NCI-H1417 (cell line): ENCODE measurements around the gene NBEA.
A peak's percentile ranks its signal among the peaks of the same experiment; 100 is the strongest.
"Not testable (repeated sequence)": the region's sequence is repeated elsewhere in the genome, so short reads cannot be mapped to it uniquely, and the experiment has no call there.

Experiments used
- DNase-seq, 3 experiments: peaks; one replicate each; lab custom pipeline; 2025; lab: John Stamatoyannopoulos, UW

The NBEA gene

DNA sequence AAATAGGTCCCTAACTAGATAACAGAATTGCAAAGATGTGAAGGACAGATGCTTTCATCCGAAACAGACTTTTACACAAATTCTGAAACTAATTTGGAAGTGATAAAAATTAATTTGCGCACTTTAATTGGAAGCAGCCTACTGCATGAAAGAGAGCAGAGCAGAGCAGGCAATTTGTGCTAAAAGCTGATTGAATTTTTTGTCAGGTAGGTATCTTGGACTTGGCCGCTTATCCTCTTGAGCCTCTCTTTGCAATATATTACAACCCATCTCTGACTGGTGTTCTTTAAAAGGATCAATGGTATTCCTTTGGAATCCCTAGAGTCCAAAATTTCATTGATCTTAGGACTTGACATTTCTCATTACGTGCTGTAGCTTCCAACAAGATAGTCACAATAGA is 717.7 kb downstream of the NBEA start:
- no peak for DNase-seq

DNA sequence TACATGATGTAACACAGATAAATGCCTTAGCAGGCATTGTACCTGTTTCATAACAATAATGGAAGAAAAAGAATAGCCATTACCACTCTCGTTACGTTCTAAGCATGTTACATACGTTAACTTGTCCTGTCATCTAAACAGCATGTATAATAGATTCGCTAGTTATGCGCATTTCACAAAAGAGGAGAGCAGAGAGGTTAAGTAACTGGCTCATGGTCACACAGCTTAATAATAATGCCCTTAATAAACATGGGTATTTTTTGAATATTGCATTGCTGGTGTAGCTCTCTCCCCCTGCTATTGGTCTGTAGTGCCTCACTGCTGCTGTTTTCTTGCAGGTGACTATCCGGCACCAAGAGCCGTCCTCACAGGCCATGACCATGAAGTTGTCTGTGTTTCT is 722.7 kb downstream of the NBEA start:
- DNase-seq: no peak

DNA sequence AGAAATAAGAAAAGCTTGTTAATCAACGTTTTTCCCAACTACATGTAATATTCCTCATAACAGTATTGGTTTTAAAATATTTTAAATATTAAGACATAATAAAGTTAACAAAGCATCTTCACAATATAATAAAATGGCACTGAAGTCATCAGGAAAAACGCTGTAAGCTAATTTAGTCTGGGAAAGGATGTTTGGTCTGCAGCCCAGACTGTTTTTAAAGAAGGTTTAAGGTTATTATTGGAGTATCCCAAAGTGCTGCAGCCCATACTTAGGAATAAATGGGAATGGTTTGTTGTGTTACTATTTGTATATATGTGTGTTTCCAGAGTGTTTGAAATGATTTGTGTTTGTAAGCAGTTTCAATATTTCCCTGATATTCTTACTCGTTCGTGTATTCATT is 727.3 kb downstream of the NBEA start:
- DNase-seq: no peak

DNA sequence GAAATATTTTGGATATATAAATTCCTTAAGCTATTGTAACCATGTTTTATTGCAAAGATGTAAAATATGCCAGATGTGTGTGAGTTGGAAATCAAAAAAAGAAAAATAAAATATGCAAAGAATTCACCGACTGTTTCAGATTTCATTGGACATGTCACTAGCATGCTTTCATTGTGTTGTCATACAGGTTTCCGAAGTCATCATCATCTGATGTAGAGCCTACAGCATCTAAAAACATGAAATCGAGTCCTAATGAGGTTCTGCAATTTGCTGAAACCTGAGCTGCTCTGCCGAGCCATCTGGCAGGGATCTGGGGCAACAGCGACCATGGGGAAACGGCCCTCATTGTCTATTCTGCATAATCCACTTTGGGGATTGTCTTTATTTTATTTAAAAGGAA is 730.5 kb downstream of the NBEA start:
- no peak for DNase-seq

DNA sequence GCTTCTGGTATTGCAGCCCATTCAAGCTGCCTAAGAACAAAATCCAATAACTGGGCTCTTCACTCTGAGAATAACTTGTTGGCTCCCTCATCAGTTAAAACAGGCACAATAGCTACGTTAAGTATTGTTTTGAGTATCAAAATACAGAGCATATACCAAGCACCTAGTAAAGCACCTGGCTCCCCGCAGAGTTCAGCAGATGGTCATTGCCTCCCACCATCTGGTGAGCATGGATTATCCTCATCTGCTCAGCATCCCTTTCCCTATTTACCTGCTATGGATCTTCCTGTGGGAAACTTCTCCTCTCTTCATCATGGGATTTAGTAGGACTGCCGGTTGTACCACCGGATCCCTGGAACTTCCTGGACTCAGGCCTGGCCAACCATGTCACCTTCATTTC is 733.6 kb downstream of the NBEA start:
- peak in 1 of 3 experiments; percentile 8 for DNase-seq

DNA sequence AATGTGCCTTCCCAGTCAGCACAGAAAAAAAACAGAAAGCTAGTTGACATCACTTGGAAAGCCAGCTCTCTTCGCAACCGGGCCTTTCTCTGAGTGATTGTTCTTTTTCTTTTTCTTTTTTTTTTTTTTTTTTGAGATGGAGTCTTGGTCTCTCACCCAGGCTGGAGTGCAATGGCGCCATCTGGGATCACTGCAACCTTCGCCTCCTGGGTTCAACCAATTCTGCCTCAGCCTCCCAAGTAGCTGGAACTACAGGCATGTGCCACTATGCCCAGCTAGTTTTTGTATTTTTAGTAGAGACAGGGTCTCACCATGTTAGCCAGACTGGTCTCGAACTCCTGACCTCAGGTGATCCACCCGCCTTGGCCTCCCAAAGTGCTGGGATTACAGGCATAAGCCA is 735.8 kb downstream of the NBEA start:
- not testable (repeated sequence) for DNase-seq

DNA sequence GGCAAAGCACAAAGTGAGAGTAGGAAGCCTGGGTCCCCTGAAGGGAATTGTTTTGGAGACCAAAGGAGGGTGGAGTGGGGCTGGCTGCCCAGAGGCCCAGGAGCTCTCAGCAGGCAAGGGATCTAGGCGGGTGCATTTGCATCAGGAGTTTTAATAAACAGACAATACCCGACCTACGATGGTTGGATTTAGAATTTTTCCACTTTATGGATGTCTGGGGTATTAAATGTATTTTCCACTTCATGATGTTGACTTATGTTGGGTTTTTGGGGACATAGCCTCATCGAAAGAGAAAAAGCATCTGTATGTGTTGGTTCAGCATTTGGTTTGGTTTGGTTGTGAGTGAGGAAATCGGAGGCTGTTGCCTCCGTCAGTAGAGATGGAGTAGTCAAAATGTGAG is 739.6 kb downstream of the NBEA start:
- DNase-seq: no peak

DNA sequence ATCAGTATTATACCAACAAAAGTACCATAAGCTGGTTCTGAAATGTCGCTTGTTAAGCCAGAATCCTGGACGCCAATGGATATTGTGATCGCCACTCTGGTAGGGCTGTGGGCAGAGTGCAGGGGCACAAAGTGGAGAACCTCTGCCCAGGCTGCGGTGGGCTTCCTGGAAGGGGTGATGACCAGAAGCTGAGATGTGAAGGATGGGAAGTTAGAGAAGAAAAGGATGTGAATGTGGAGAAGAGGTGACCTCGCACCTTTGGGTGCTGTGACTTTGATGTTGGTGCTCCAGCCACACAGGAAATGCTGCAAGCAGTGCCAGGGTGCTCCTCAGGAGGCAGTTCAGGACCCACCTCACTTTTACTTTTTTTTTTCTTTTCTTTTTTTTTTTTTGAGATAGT is 742.4 kb downstream of the NBEA start:
- no peak for DNase-seq

DNA sequence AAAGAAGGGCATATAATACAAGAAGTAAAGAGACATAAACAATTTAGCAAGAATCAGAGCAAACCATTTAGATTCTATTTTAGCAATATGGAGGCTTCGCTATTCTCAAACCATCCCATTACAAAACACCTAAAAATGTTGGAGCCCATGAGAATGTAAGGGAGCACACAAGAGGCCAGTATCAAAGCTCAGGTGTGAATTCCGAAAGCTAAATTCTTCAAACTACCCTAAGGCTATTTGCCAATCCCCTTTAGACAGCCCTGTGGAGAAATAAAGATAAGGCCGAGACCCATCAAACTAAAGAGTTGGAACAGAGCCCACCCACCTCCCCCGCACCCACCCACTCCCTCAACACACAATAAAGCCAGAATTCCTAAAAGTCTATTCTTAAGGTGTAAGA is 745.3 kb downstream of the NBEA start:
- DNase-seq: no peak

DNA sequence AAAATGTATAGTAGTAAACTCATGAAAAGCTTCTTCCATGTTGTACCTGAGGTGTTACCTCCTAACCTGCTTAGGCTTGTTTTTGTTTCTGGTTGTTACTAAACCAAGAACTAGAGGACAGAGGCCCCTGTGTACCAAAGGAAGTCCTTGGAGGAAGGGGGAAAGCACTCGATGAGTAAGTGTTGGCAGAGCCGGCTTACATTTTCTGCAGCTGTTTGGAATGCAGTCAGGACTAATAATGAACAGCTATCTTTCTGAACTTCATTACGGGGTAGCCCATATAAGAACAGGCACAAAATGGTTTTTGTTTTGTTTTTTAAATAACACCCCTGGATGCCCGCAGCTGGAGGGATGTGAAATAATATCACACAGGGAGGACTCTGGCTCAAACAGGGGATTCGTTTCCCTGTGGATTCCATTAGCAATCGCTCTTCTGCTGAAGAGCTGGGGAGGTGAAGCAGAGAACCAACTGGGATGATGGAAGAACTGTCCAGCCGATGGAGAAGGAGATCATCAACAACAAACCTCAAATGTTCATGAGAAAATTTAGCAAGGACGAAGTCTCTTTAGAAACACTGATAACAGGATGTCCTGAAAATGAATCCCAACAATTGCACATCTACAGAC is 748.6 kb downstream of the NBEA start:
- no peak for DNase-seq

DNA sequence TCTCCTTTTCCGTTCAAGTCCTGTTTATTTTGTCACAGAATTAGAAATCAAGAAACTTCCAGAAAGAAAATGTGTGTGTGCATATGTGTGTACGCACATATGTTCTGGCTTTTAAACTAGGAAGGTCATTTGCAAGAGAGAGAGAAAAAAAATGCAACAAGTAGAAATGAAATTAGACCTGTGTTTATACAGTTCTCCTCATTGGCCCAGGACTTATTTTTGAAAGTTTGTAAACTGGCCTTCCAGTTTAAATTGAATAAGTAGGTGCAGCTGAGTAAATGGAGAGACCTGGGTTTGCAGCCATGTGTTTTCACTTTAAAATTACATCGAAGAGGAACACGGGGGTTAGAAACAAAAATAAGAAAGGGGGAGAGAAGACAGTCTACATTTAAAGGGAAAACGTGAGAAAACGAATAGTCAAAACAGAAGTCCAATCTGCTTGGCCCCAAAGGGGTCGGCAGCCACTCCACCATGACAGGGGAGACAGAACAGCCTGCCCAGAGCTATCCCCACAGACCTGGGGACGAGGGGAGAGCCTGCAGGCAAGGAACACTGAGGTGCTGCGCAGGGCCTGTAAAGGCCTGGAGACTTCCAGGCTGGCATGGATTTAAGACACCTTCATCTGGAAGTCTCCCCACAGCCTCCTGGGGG is 751.2 kb downstream of the NBEA start:
- no peak for DNase-seq

DNA sequence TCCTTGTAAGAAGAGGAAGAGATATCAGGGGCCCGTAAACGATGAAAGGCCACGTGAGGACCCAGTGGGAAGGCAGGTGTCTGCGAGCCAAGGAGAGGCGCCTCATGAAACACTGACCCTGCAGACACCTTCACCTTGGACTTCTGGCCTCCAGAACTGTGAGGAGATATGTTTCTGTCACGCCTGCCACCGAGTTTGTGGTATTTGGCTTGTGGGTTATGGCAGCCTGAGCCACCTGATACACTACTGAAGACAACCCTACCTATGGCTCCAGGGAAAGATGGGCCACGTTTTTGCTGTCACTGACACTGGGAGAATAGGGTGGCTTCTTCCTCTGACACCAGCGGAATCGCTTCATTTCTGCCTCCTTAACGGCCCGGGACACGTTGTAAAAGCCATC is 752.0 kb downstream of the NBEA start:
- no peak for DNase-seq

DNA sequence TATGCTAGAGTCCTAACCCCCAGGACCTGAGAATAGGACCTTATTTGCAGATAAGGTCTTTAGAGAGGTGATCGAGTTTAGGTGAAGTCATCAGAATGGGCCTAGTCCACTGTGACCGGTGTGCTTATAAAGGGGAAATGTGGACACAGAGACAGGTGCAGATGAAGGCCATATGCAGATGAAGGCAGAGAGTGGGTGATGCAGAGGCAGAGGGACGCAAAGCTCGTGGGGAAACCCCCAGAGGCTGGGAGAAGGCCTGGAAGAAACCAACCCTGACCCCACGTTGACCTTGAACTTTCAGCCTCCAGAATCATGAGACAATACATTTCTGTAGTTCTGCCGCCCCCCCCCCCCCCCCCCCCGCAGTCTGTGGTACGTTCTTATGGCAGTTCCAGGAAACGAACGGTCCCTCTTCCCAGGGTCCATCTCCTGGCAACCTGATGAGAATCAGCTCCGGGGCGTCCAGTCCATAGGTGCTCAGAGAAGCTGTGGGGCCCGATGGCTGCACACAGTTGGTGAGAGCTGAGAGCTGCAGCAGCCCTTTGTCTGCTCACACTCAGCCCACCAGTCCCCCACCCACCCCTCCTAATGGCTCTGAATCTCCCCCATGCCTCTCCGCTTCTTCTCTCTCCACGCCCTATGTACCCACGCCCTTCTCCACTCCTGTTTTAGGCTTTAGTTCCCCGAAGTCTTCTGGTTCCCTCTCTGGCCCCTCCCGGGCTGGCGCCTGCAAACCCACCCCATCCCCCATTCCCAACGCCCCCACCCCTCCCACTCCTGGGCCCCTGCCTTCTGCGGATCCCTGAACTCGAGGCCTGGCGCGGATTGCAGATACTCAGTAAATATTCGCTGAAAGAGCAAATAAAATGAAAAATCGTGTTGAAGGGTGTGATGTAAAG is 752.7 kb downstream of the NBEA start:
- DNase-seq: no peak

DNA sequence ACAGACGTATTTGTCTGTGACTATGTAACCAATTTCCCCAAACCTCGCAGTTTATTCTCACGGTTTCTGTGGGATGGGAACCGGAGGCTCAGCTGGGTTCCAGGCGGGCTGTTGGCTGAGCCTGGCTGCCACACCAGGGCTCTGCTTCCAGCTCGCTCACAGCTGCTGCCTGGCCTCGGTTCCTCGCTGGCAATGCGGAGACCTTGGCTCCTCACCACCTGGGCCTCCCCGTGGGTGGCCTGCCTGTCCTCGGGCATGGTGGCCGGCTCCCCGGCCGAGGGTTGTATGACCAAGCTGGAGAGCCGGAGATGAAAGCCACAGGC is 753.3 kb downstream of the NBEA start:
- no peak for DNase-seq

DNA sequence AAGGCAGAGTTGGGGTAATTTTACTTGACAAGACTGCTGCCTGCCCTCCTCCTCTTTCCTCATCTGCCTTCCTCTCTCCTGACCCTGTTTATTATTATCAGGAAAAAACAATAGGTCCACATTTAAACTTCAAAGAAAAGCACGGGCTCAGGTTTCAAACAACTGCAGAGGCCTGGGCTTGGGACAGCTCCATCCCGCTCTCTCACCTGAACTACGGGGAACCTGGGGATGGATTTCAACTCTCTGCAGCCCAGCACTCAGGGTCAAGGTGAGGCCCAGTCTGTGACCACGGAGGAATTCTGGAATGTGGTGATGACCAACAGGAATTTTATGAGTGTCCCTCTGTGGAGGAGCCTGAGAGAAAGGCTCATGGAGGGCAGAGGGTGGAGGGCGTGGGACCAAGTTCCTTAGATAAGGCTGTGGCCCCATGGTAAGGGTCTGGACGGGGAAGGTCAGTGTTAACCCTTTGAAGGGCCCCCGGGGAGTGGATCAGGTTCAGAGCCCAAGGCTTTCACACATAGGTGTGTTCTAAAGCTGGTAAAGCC is 755.2 kb downstream of the NBEA start:
- DNase-seq: no peak

DNA sequence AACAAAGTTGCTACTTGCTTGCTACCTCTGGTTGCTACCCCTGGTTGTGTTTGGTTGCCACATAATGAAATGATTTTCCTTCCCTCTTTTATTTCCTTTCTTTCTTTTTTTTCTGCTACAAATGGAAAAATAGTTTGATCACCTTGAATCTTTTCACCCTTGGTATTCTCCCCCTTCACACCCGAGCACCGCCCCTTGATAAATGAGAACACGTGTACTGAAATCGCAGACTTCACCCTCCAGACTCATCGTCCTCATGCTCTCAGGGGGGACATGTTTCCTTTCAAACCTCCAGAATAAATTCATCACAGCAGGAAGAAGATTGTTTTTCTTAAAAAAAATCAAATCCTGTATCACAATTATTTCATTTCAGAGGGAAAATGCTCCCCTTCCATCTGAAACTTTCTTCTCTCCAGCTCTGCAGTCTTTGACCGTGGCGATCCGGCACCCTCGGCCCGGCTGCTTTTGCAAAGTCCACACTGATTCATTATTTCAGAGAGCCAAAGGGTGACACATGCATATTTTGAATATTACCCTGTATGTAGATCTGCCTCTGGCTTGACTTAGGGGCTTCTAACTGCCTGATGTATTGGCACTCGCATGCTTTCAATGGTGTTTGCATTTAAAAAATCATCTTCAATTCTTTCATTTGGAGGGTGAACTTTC is 757.0 kb downstream of the NBEA start:
- no peak for DNase-seq

DNA sequence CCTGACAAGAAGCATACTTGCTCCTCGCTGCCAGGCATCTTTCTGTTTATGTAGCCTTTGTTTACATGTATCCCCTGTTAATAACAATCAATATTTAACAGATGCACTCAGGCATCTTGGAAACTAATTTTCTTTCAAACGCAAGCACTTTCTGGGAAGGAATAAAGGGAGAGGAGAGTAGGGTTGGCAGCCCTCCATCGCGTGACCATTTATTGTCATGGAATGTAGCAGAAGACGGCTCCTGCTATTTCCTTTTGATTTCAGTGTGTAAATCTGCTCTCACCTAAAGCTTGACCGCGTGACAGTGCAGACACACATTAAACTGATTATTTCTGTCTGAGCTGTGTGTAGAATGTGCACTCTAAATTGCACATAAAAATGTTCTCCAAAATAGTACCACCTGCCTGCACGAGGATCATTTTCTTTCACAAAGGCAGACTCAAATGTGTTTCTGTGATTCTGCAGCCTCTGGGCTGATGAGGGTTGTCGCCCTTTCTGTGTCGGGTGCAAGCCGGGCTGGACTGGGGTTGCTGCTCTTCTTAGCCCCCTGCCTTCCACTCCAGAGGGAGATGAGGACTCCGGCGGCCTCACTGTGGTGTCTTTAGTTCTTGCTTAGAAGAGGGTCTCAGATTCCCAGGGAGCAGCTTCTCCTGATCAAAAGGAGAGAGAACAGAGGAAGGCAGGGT is 757.9 kb downstream of the NBEA start:
- no peak for DNase-seq

DNA sequence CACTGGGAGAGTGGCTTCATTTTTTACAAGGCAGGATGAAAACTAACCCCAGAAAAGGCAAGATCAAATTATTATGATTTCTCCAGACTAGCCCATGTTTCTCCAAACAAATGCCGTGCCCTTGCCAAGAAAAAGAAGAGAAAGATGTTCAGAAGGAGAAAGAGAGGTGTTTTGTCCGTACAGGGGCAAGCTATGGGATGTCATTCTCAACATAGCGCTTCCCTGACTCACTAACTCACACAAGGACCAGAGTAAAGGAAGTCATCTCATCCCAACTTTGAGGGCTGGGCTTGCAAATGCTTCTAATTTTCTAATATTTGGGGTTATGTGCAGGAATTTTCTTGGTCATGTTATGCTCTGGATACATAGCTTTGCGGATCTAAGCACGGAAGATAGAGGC is 758.6 kb downstream of the NBEA start:
- no peak for DNase-seq

DNA sequence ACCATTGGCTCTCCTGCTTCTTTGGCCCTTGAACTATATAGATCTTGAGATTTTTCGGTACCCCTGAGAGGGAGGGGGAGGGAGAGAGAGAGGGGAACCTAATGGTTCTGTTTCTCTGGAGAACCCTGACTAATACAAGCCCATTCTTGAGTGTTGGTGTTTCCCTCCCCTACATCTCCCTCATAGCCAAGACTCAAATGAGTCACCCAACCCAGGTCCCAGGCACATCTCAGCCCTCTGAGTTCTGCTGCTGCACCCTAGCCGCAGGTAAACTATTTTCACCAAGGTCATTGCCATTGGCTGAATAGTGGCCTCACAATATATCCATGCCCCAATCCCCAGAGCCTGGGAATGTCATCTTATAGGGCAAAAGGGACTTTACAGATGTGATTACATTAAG is 760.2 kb downstream of the NBEA start:
- no peak for DNase-seq

DNA sequence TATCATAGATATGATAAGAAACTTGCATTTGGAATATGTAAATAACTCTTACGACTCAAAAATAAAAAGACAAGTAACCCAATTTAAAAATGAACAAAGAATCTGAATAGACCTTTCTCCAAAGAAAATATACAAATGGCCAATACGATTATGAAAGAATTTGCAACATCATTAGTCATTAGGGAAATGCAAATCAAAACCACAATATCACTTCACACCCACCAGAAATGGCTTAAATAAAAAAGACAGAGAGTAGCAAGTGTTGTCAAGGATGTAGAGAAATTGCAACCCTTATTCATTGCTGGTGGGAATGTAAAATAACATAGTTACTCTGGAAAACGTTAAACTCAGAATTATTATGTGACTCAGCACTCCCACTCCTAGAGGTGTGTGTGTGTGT is 761.0 kb downstream of the NBEA start:
- DNase-seq: no peak

DNA sequence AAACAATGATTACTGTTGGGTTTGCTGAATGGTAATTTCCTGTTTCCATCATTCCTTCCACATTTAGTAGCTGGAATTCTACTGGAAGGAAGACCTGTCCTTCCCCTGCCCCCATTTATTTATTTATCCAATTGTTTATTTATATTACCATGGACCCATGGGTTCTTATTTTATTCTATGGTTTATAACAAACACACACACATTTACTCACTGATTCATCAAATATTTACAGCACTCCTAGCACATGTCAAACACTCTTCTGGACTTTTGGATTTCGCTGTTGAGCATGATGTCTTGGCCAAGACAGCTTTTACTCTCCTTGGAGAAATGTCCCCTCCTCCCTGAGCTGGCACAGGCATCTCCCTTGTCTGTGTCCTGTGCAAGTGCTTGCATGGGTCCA is 762.3 kb downstream of the NBEA start:
- DNase-seq: no peak

DNA sequence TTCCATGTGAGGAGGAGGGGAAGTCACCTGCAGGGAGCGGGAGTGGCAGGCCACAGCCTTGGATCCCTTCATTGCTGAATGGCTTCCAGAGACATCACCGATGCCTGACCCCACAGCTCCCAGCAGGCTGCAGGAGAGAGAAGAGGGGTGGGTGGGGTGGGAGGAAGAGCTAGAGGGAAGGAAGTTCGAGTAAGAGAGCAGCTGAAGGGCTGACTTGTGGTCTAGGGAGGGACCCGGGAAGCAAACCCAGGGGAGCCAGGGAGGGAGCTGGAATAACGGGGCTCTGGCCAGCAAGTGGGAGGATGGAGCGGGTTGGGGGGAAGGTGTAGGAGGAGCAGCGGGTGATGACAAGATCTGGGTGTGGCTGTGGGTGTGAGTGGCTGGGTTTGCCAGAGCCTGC is 764.2 kb downstream of the NBEA start:
- no peak for DNase-seq
